Measurements from ENCODE around the gene MXRA7.
"Not testable (repeated sequence)": the region's sequence is repeated elsewhere in the genome, so short reads cannot be mapped to it uniquely, and the experiment has no call there.

The MXRA7 gene

GRCh38 chr17:76735586-76736348 is 25.0 kb upstream of the MXRA7 start:
- DNase-seq, result no peak

- DNase-seq, result no peak
Observed at GRCh38 chr17:76735006-76735405, 24.2 kb upstream of the MXRA7 start.

GRCh38 chr17:76734080-76734840 is 23.5 kb upstream of the MXRA7 start:
- no peak for DNase-seq

- no peak for DNase-seq
Observed at GRCh38 chr17:76733618-76733957, 22.8 kb upstream of the MXRA7 start.

GRCh38 chr17:76732734-76733617 is 22.2 kb upstream of the MXRA7 start:
- no peak for DNase-seq

- not testable (repeated sequence) for DNase-seq
Observed at GRCh38 chr17:76731800-76732733, 21.3 kb upstream of the MXRA7 start.

- DNase-seq, result no peak
Observed at GRCh38 chr17:76727745-76728456, 17.1 kb upstream of the MXRA7 start.

- DNase-seq, result peak; percentile 90
Observed at GRCh38 chr17:76726776-76727718, 16.3 kb upstream of the MXRA7 start, which contains the start of gene METTL23. Gene METTL23, plus strand, starts transcription at chr17:76726839. Its CDS starts 2,872 bp downstream, at chr17:76729711.

GRCh38 chr17:76726231-76726775 is 15.5 kb upstream of the MXRA7 start, which contains the start of gene JMJD6:
Gene JMJD6, minus strand, starts transcription at chr17:76726606. Its CDS starts 131 bp downstream, at chr17:76726475.
- peak; percentile 99 for DNase-seq

GRCh38 chr17:76725580-76726230 is 14.9 kb upstream of the MXRA7 start:
- peak; percentile 76 for DNase-seq

- DNase-seq, result no peak
Observed at GRCh38 chr17:76723812-76724211, 13.0 kb upstream of the MXRA7 start.

GRCh38 chr17:76722977-76723376 is 12.2 kb upstream of the MXRA7 start:
- DNase-seq, result not testable (repeated sequence)

- DNase-seq, result no peak
Observed at GRCh38 chr17:76722279-76722678, 11.5 kb upstream of the MXRA7 start.

GRCh38 chr17:76721463-76721862 is 10.7 kb upstream of the MXRA7 start:
- DNase-seq, result no peak

- no peak for DNase-seq
Observed at GRCh38 chr17:76720941-76721340, 10.2 kb upstream of the MXRA7 start.

GRCh38 chr17:76720211-76720610 is 9.4 kb upstream of the MXRA7 start:
- DNase-seq, result no peak

GRCh38 chr17:76718516-76718915 is 7.8 kb upstream of the MXRA7 start:
- no peak for DNase-seq

- DNase-seq, result no peak
Observed at GRCh38 chr17:76716839-76717215, 6.1 kb upstream of the MXRA7 start.

- DNase-seq, result peak; percentile 73
Observed at GRCh38 chr17:76716146-76716838, 5.5 kb upstream of the MXRA7 start.

All from femur (tissue), 1 donor.